Keratinocyte (primary cell): ENCODE data around the gene FAM3A. TPM values are rescaled to one million over a fixed set of nuclear protein-coding genes. Genes with fewer than 3 reads are reported as not detected.

ENCODE experiments used
- DNase-seq: peaks from one replicate; pipeline ENCODE4 v3.0.0-alpha.2; 2011; ENCODE audit warnings: low read depth, missing footprints, low spot score
- FAIRE-seq: peaks from 2 replicates; lab custom pipeline; 2011; peaks lifted over from hg19 to GRCh38; lab: Jason Lieb, UNC
- H2AFZ ChIP-seq: 2 replicates; pipeline ENCODE4 v1.6.0; 2012; ENCODE audit warnings: low read length, control low read depth, inconsistent platforms; ENCODE audit not compliant: control insufficient read depth
- H3K27ac ChIP-seq: 2 replicates; pipeline ENCODE4 v1.5.1; 2011; ENCODE audit warnings: low read length; ENCODE audit not compliant: control insufficient read depth, insufficient read depth
- H3K27me3 ChIP-seq: 3 replicates; pipeline ENCODE4 v1.6.0; 2011; ENCODE audit warnings: low read length; ENCODE audit not compliant: control insufficient read depth, insufficient read depth; ENCODE audit errors: extremely low read depth
- H3K36me3 ChIP-seq, 2 experiments: 2 replicates in 1 of 2; 3 replicates in 1 of 2; pipeline ENCODE4 v1.5.1; 2011; ENCODE audit warnings: low read length in 2 of 2, mild to moderate bottlenecking in 1 of 2; ENCODE audit not compliant: control insufficient read depth in 2 of 2, insufficient read depth in 2 of 2; ENCODE audit errors: extremely low read depth in 1 of 2
- H3K4me1 ChIP-seq: 3 replicates; pipeline ENCODE4 v1.5.1; 2011; ENCODE audit warnings: low read length; ENCODE audit not compliant: control insufficient read depth, insufficient read depth; ENCODE audit errors: extremely low read depth
- H3K4me2 ChIP-seq: 3 replicates; pipeline ENCODE4 v1.6.0; 2011; ENCODE audit warnings: low read depth, low read length; ENCODE audit not compliant: control insufficient read depth, insufficient read depth; ENCODE audit errors: extremely low read depth
- H3K4me3 ChIP-seq, 3 experiments: fragments of 200-600 bp in 1 of 3; sonication (generic) in 1 of 3; 2 replicates in 2 of 3; 3 replicates in 1 of 3; pipeline ENCODE4 v1.5.1; 2011 to 2016; ENCODE audit warnings: low read length in 3 of 3, mild to moderate bottlenecking in 3 of 3, control low read depth in 2 of 3, inconsistent platforms in 1 of 3, low read depth in 1 of 3, mixed read lengths in 1 of 3, mixed run types in 1 of 3, moderate library complexity in 1 of 3; ENCODE audit not compliant: control insufficient read depth in 2 of 3, insufficient read depth in 2 of 3; ENCODE audit errors: extremely low read depth in 1 of 3
- H3K79me2 ChIP-seq: 2 replicates; pipeline ENCODE4 v1.6.0; 2012; ENCODE audit warnings: low read length; ENCODE audit not compliant: control insufficient read depth, insufficient read depth
- H3K9ac ChIP-seq: 3 replicates; pipeline ENCODE4 v1.6.0; 2011; ENCODE audit warnings: low read length; ENCODE audit not compliant: control insufficient read depth, insufficient read depth; ENCODE audit errors: extremely low read depth
- H3K9me1 ChIP-seq: 3 replicates; pipeline ENCODE4 v1.6.0; 2011; ENCODE audit warnings: low read length; ENCODE audit not compliant: control insufficient read depth, insufficient read depth; ENCODE audit errors: extremely low read depth
- H3K9me3 ChIP-seq: 2 replicates; pipeline ENCODE4 v1.5.1; 2012; ENCODE audit warnings: low read depth, low read length; ENCODE audit not compliant: control insufficient read depth
- H4K20me1 ChIP-seq: 3 replicates; pipeline ENCODE4 v1.6.0; 2011; ENCODE audit warnings: low read length; ENCODE audit not compliant: control insufficient read depth, insufficient read depth; ENCODE audit errors: extremely low read depth
- EZH2 ChIP-seq: IDR thresholded peaks from one replicate; pipeline ENCODE4 v1.6.1; 2012; ENCODE audit warnings: inconsistent platforms, mild to moderate bottlenecking, low read length, moderate library complexity
- dilution Hi-C: fragments of 300-500 bp; cut with MboI; formaldehyde crosslinking; loops from one replicate; pipeline ENCODE4 v1.7.0; 2020; ENCODE audit warnings: low sequenced_read_pairs; ENCODE audit not compliant: extremely low pct_ligation_motif_present
- polyA plus RNA-seq, 5 experiments: library from polyadenylated mRNA; depleted of rRNA in 3 of 5; stranded (reverse) in 3 of 5; stranded (forward) in 1 of 5; unstranded in 1 of 5; fragments of >200 nt; gene quantifications; 1 replicate in 1 of 5; 2 replicates in 3 of 5; 3 replicates in 1 of 5; pipeline versions ENCODE4 v1.2.1 to v1.2.3, GENCODE V29; 2011 to 2012; ENCODE audit warnings: missing spikeins in 2 of 5, low read depth in 1 of 5, low replicate concordance in 1 of 5
- TF ChIP-seq, protein P1 (sequence below), 3 experiments: IDR thresholded peaks in 1 of 3; conservative IDR thresholded peaks in 1 of 3; optimal IDR thresholded peaks in 1 of 3; 2 replicates in 2 of 3; 3 replicates in 1 of 3; pipeline versions ENCODE3 to v1.5.1; 2011; ENCODE audit warnings: low read length in 3 of 3, mild to moderate bottlenecking in 3 of 3, moderate library complexity in 2 of 3, control low read depth in 1 of 3, inconsistent platforms in 1 of 3; ENCODE audit not compliant: insufficient read depth in 2 of 3; ENCODE audit errors: extremely low read depth in 1 of 3

FAM3A gene
- polyA plus RNA-seq, 1 donor (not counting 4 experiments of a cell fraction or from before 2014, with no cell fraction given): 15.8 TPM

DNA sequence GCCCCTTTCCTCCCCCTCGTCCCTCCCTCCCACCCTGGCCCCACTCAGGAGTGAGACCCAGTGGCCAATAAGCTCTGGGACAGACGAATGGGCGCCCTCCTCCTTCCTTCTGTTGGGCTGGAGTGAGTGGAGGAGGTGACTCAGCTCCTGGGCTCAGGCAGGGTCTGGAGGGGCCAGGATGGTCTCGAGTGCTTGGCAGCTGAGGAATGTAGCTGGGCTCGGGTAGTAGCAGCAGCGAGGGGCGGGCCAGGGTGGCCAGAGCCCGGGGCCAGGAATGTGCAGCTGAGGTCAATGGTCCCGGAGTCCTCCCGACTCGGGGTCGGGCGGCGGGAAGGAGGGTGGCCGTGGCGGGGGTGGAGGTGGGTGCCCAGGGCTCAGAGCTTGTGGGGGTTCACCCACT is 15.6 kb upstream of the FAM3A start:
- FAIRE-seq: no peak
- Histone ChIP-seq H3K9me1 (no peaks in the 10 kb centered on the region), H3K27me3 (no peaks in the 10 kb centered on the region), H3K9ac (no peak overlapping the region), H3K27ac (no peak overlapping the region), H3K4me1 (peaks cover 9% of the 10 kb centered on the region), H3K9me3 (no peaks in the 10 kb centered on the region), H3K4me2 (no peak overlapping the region), H3K79me2 (no peaks in the 10 kb centered on the region), H3K4me3 (no peak overlapping the region), H2AFZ (no peak overlapping the region), H4K20me1 (no peaks in the 10 kb centered on the region), H3K36me3 (peaks cover 10 to 13% of the 10 kb centered on the region in 2 experiments)
- TF ChIP-seq EZH2: no peak
- TF ChIP-seq, protein P1, sequence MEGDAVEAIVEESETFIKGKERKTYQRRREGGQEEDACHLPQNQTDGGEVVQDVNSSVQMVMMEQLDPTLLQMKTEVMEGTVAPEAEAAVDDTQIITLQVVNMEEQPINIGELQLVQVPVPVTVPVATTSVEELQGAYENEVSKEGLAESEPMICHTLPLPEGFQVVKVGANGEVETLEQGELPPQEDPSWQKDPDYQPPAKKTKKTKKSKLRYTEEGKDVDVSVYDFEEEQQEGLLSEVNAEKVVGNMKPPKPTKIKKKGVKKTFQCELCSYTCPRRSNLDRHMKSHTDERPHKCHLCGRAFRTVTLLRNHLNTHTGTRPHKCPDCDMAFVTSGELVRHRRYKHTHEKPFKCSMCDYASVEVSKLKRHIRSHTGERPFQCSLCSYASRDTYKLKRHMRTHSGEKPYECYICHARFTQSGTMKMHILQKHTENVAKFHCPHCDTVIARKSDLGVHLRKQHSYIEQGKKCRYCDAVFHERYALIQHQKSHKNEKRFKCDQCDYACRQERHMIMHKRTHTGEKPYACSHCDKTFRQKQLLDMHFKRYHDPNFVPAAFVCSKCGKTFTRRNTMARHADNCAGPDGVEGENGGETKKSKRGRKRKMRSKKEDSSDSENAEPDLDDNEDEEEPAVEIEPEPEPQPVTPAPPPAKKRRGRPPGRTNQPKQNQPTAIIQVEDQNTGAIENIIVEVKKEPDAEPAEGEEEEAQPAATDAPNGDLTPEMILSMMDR (optimal IDR thresholded peaks at IDR 0.05 in 1 of 3, IDR thresholded peaks at IDR 0.05 in 1 of 3, conservative IDR thresholded peaks at IDR 0.05 in 1 of 3; ENCODE audit: extremely low read depth in 1 of 3, insufficient read depth in 2 of 3, low read length in 3 of 3): no peak
- DNase-seq: no peak
- dilution Hi-C loops: no loop called here

DNA sequence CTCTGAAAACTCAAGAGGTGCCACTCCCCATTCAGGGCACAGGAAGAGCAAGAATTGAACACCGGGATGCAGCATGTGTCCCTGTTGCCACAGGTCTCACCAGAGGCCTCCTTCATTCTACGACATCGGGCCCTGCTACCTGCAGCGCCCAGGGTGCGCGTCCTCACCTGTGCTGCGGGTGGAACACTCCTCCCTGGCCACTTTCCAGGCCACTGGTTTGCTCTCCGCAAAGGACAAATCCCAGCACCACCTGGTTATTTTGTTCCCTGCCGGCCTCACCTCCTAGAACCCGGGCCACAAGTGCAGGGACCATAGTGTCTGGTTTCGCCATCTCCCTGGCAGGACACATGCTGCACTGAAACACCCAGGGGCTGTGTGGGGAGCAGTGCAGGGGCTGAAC is 14.3 kb upstream of the FAM3A start:
- no peak for FAIRE-seq
- H2AFZ ChIP-seq: no peak overlapping the region

More for the DNA sequence above, 14.3 kb upstream of the FAM3A start:
- H4K20me1 ChIP-seq: no peaks in the 10 kb centered on the region
- H3K27me3 ChIP-seq: no peaks in the 10 kb centered on the region
- H3K4me1 ChIP-seq: peaks cover 20% of the 10 kb centered on the region
- H3K4me3 ChIP-seq: no peak overlapping the region
- no peaks in the 10 kb centered on the region for H3K9me1 ChIP-seq
- no peak for DNase-seq
- no peaks in the 10 kb centered on the region for H3K79me2 ChIP-seq
- dilution Hi-C loops: no loop called here
- no peaks in the 10 kb centered on the region for H3K9me3 ChIP-seq
- TF ChIP-seq, protein P1 (optimal IDR thresholded peaks at IDR 0.05 in 1 of 3, IDR thresholded peaks at IDR 0.05 in 1 of 3, conservative IDR thresholded peaks at IDR 0.05 in 1 of 3; ENCODE audit: extremely low read depth in 1 of 3, insufficient read depth in 2 of 3, low read length in 3 of 3): no peak
- TF ChIP-seq EZH2: no peak
- no peak overlapping the region for H3K9ac ChIP-seq
- no peak overlapping the region for H3K27ac ChIP-seq
- peaks cover 8 to 13% of the 10 kb centered on the region in 2 experiments for H3K36me3 ChIP-seq
- no peak overlapping the region for H3K4me2 ChIP-seq
